Activated T-helper 1 cell treated with anti-CD3 and anti-CD28 coated beads, Interleukin-12 subunit alpha, Interleukin-12 subunit beta, Interleukin-2, Interleukin-4 antibody, amounts not matched to agents 30 ng/mL and 10 ng/mL and 1 ng/mL, durations not matched to agents 14 hours and 24 hours and 36 hours (primary cell): ENCODE data around the gene YARS2. TPM values are rescaled to one million over a fixed set of nuclear protein-coding genes. Genes with fewer than 3 reads are reported as not detected.

Experiments
- DNase-seq: peaks from one replicate; pipeline ENCODE4 v3.0.0; 2021; ENCODE audit warnings: low spot score
- H3K27ac Mint-ChIP-seq: one replicate; pipeline ENCODE4 v1.8.0; 2021; ENCODE audit warnings: mild to moderate bottlenecking, mixed read lengths
- H3K27me3 Mint-ChIP-seq: one replicate; pipeline ENCODE4 v1.8.0; 2022; ENCODE audit warnings: mild to moderate bottlenecking, moderate library complexity, mixed read lengths; ENCODE audit not compliant: insufficient read depth
- H3K36me3 Mint-ChIP-seq: one replicate; pipeline ENCODE4 v1.8.0; 2021; ENCODE audit warnings: low read depth, mixed read lengths
- H3K4me1 Mint-ChIP-seq: one replicate; pipeline ENCODE4 v1.8.0; 2021; ENCODE audit warnings: low read depth, mixed read lengths
- H3K4me3 Mint-ChIP-seq: one replicate; pipeline ENCODE4 v1.8.0; 2021; ENCODE audit warnings: mild to moderate bottlenecking, moderate library complexity, mixed read lengths
- H3K9me3 Mint-ChIP-seq: one replicate; pipeline ENCODE4 v1.8.0; 2021; ENCODE audit warnings: mixed read lengths
- intact Hi-C: fragments of 100-400 bp; cut with micrococcal nuclease; formaldehyde crosslinking; loops from one replicate; pipeline ENCODE4 v1.15.1; 2024
- total RNA-seq: library from RNA; stranded (reverse); gene quantifications from 2 replicates; pipeline ENCODE4 v1.2.3, GENCODE V29; 2022

Gene YARS2
- total RNA-seq, 1 donor from 2014 or later: 28.2 TPM

- no peak overlapping the region for H3K27ac Mint-ChIP-seq
- peaks cover 7% of the 10 kb centered on the region for H3K27me3 Mint-ChIP-seq
- H3K4me1 Mint-ChIP-seq: no peaks in the 10 kb centered on the region
- H3K9me3 Mint-ChIP-seq: no peaks in the 10 kb centered on the region
- no peaks in the 10 kb centered on the region for H3K36me3 Mint-ChIP-seq
- DNase-seq: no peak
- intact Hi-C loops: no loop called here
- no peak overlapping the region for H3K4me3 Mint-ChIP-seq
These were observed 18.0 kb upstream of the YARS2 start for GRCh38 chr12:32773691-32774090.

DNA sequence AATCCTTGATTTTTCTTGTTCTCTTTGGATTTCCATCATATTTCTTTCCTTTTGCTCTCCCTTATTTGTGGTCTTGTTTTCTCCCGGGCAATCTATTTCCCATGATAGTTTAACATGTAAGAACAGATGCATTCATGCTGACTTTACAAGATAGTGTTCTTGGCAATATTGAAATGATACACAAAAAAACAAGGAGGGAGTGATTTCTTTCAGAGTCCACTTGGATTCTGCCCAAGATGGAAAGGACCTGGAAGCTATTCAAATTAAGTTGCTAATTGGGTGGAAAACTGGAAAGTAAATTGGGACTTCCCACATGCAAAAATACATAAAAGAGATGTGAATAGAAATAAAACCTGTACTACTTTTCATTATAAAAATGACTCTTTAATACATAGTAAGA is 14.4 kb upstream of the YARS2 start:
- H3K4me3 Mint-ChIP-seq: no peak overlapping the region
- no peaks in the 10 kb centered on the region for H3K9me3 Mint-ChIP-seq
- H3K27me3 Mint-ChIP-seq: peaks cover 11% of the 10 kb centered on the region
- intact Hi-C loops: no loop called here
- no peaks in the 10 kb centered on the region for H3K36me3 Mint-ChIP-seq
- DNase-seq: no peak
- no peaks in the 10 kb centered on the region for H3K4me1 Mint-ChIP-seq
- H3K27ac Mint-ChIP-seq: no peak overlapping the region

- intact Hi-C loops: no loop called here
- Mint-ChIP-seq H3K4me1 (no peaks in the 10 kb centered on the region), H3K27ac (no peak overlapping the region), H3K4me3 (no peak overlapping the region), H3K9me3 (no peaks in the 10 kb centered on the region), H3K27me3 (peaks cover 8% of the 10 kb centered on the region), H3K36me3 (no peaks in the 10 kb centered on the region)
- DNase-seq: no peak
These were observed 12.8 kb upstream of the YARS2 start for GRCh38 chr12:32768518-32768917.

DNA sequence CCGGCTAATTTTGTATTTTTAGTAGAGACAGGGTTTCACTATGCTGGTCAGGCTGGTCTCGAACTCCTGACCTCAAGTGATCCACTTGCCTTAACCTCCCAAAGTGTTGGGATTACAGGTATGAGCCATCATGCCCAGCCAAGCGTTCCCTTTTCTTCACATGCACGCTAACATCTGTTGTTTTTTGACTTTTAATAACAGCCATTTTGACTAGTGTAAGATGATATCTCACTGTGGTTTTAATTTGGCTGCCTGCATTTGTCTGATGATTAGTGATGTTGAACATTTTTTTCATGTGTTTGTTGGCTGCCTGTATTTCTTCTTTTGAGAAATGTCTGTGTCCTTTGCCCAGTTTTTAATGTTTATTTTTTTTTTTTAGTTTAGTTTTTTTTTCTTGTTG is 10.2 kb upstream of the YARS2 start:
- Mint-ChIP-seq H3K27ac (no peak overlapping the region), H3K9me3 (no peaks in the 10 kb centered on the region), H3K4me3 (no peak overlapping the region), H3K4me1 (no peaks in the 10 kb centered on the region), H3K27me3 (peaks cover 6% of the 10 kb centered on the region), H3K36me3 (no peaks in the 10 kb centered on the region)
- intact Hi-C loops: no loop called here
- DNase-seq: no peak

DNA sequence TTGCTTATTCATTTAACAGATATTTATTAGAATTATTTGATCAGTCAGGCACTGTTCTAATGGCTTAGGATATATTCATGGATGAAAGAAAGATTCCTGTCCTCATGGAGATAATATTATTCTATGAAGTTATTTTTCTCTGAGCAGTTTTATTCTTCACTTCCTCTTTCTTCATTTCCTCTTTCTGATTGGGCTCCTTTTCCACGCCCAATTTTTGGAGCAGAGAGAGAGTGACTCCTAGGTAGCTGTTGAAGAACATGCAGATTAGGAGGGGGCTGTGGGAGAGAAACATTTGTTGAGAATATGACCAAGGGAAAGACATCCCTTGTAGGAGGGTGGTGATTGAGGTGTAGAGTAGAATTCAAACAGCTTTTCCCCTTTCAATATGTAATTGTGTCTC is 6.0 kb upstream of the YARS2 start:
- H3K9me3 Mint-ChIP-seq: no peaks in the 10 kb centered on the region
- no peak for DNase-seq
- H3K36me3 Mint-ChIP-seq: no peaks in the 10 kb centered on the region
- peaks cover 4% of the 10 kb centered on the region for H3K27me3 Mint-ChIP-seq
- intact Hi-C loops: no loop called here
- H3K4me1 Mint-ChIP-seq: peaks cover under 1% of the 10 kb centered on the region
- H3K27ac Mint-ChIP-seq: no peak overlapping the region
- no peak overlapping the region for H3K4me3 Mint-ChIP-seq

DNA sequence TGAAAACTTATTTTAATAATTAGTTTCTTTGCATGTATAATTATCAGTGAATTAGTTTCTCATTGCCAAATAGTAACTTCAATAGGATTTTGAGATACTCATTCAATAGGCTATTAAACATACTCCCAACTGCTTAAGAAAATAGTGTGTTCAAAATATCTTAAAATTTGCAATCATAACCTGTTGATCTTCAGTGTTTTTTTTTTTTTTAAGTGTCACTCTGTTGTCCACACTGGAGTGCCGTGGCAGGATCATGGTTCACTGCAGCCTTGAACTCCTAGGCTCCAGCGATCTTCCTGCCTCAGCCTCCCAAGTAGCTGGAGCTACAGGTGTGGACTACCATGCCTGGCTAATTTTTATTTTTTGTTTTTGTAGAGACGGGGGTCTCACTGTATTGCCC is 1.5 kb upstream of the YARS2 start:
- Mint-ChIP-seq H3K36me3 (peaks cover 16% of the 10 kb centered on the region), H3K27me3 (no peaks in the 10 kb centered on the region), H3K4me3 (no peak overlapping the region), H3K9me3 (no peaks in the 10 kb centered on the region), H3K27ac (no peak overlapping the region), H3K4me1 (peaks cover 24% of the 10 kb centered on the region)
- no peak for DNase-seq
- intact Hi-C loops: loop anchor here (5.0 kb wide), 2 partner anchors 850 to 1030 kb away; partner anchors contain the start of gene AMN1

DNA sequence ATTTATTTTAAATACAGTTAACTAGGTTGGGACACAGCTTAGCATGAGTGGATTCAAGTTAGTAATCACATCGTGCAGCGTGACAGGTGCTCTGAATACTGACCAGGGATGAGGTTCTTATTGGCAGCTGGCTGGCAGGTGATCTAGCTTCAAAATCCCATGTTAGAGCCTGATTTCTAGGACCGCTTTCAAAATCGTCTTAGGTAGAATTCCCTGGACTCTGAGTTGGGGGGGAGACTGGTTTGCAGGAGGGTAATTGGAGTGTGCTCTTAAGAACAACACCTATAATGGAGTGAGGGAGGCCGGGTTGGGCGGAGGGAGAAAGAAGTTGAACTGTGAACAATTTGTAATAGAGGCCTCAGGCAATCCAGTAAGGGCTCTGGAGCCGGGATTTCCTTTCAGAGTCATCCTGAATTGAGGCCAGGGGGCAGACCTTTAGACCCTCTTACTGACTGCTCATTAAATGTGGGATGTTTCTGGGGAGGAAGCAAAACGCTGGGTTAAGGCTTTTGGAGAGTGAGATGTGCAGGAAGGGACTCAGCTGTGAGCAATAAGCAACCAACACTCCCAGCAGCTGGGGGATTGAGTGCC is 874 bp upstream of the YARS2 start:
- Mint-ChIP-seq H3K27me3 (no peaks in the 10 kb centered on the region), H3K36me3 (peaks cover 21% of the 10 kb centered on the region), H3K4me3 (peak overlapping the region; percentile 88), H3K9me3 (no peaks in the 10 kb centered on the region), H3K27ac (peak overlapping the region; percentile 81), H3K4me1 (peaks cover 29% of the 10 kb centered on the region)
- DNase-seq: no peak
- intact Hi-C loops: loop anchor here (1.0 to 5.0 kb wide), 5 partner anchors 163 to 1462 kb away; partner anchors contain the start of genes ALG10 and AMN1

GRCh38 chr12:32755051-32755653 is 545 bp downstream of the YARS2 start:
- H3K27ac Mint-ChIP-seq: peak overlapping the region; percentile 81
- H3K27me3 Mint-ChIP-seq: no peaks in the 10 kb centered on the region
- H3K4me3 Mint-ChIP-seq: peak overlapping the region; percentile 88
- peaks cover 33% of the 10 kb centered on the region for H3K36me3 Mint-ChIP-seq
- no peaks in the 10 kb centered on the region for H3K9me3 Mint-ChIP-seq
- peak; percentile 63 for DNase-seq
- intact Hi-C loops: loop anchor here (1.0 to 5.0 kb wide), 10 partner anchors 48 to 1429 kb away; partner anchors contain the start of genes AMN1, BICD1, DNM1L and ETFBKMT
- H3K4me1 Mint-ChIP-seq: peaks cover 33% of the 10 kb centered on the region

GRCh38 chr12:32754111-32754510 is 1.6 kb downstream of the YARS2 start:
- intact Hi-C loops: loop anchor here (2.0 kb wide), 2 partner anchors 47 to 647 kb away; partner anchors contain the start of gene BICD1
- Mint-ChIP-seq H3K36me3 (peaks cover 35% of the 10 kb centered on the region), H3K27me3 (no peaks in the 10 kb centered on the region), H3K9me3 (no peaks in the 10 kb centered on the region), H3K27ac (peak overlapping the region; percentile 81), H3K4me1 (peaks cover 33% of the 10 kb centered on the region), H3K4me3 (peak overlapping the region; percentile 88)
- DNase-seq: no peak

- no peak overlapping the region for H3K27ac Mint-ChIP-seq
- H3K4me1 Mint-ChIP-seq: peaks cover 33% of the 10 kb centered on the region
- DNase-seq: no peak
- intact Hi-C loops: loop anchor here (2.0 kb wide), 2 partner anchors 47 to 647 kb away; partner anchors contain the start of gene BICD1
- no peaks in the 10 kb centered on the region for H3K27me3 Mint-ChIP-seq
- H3K4me3 Mint-ChIP-seq: peak overlapping the region; percentile 88
- peaks cover 35% of the 10 kb centered on the region for H3K36me3 Mint-ChIP-seq
- H3K9me3 Mint-ChIP-seq: no peaks in the 10 kb centered on the region
These were observed 2.1 kb downstream of the YARS2 start for GRCh38 chr12:32753605-32754004.

DNA sequence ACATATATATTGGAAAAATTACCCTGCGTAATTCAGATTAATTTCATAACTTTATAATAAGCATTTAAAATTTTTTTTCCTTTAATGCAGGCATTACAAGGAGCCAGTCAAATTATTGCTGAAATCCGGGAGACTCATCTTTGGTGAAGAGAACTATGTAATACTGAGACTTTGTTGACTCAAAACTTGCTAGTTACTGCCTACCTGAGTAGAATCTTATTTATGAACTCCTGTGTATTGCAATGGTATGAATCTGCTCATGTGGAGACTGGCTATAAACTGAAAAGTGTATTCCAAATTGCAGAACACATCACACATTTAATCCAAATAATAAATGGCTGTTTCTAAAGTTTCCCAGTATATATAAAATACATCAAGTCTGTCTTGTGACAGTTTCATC is 12.4 kb downstream of the YARS2 start:
- H3K27me3 Mint-ChIP-seq: no peaks in the 10 kb centered on the region
- H3K9me3 Mint-ChIP-seq: no peaks in the 10 kb centered on the region
- peaks cover 7% of the 10 kb centered on the region for H3K4me1 Mint-ChIP-seq
- no peak overlapping the region for H3K27ac Mint-ChIP-seq
- DNase-seq: no peak
- intact Hi-C loops: loop anchor here (5.0 kb wide), 1 partner anchor 36 kb away; no protein-coding TSS in a partner anchor
- H3K36me3 Mint-ChIP-seq: peaks cover 47% of the 10 kb centered on the region
- H3K4me3 Mint-ChIP-seq: no peak overlapping the region

DNA sequence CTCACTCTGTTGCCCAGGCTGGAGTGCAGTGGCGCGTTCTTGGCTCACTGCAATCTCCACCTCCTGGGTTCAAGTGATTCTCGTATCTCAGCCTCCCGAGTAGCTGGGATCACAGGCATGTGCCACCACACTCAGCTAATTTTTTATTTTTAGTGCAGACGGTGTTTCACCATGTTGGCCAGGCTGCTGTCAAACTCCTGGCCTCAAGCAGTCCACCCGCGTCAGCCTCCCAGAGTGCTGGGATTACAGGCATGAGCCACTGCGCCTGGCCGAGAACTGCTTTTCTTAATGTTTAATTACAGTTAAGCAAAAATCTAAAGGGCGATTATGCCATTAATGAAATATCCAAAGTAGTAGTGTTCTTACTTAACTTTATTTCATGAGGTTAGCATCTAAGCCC is 13.6 kb downstream of the YARS2 start:
- H3K36me3 Mint-ChIP-seq: peaks cover 46% of the 10 kb centered on the region
- no peak overlapping the region for H3K4me3 Mint-ChIP-seq
- H3K27me3 Mint-ChIP-seq: no peaks in the 10 kb centered on the region
- intact Hi-C loops: loop anchor here (5.0 kb wide), 1 partner anchor 35 kb away; no protein-coding TSS in a partner anchor
- no peak for DNase-seq
- H3K9me3 Mint-ChIP-seq: no peaks in the 10 kb centered on the region
- no peak overlapping the region for H3K27ac Mint-ChIP-seq
- peaks cover 7% of the 10 kb centered on the region for H3K4me1 Mint-ChIP-seq

GRCh38 chr12:32739279-32739678 is 16.4 kb downstream of the YARS2 start:
- Mint-ChIP-seq H3K4me1 (peaks cover 7% of the 10 kb centered on the region), H3K36me3 (peaks cover 39% of the 10 kb centered on the region), H3K4me3 (no peak overlapping the region), H3K27me3 (no peaks in the 10 kb centered on the region), H3K9me3 (no peaks in the 10 kb centered on the region), H3K27ac (no peak overlapping the region)
- DNase-seq: no peak
- intact Hi-C loops: no loop called here
